Ishikawa (cell line): ENCODE measurements around the gene FBL.

Experiments used
- CEBPB ChIP-seq: IDR thresholded peaks from 2 replicates; pipeline ENCODE4 v1.6.1; 2012
- CREB1 ChIP-seq: IDR thresholded peaks from 2 replicates; pipeline ENCODE4 v1.6.1; 2012; ENCODE audit warnings: low read depth
- EGR1 ChIP-seq: IDR thresholded peaks from 2 replicates; pipeline ENCODE4 v1.6.1; 2012
- EP300 ChIP-seq: IDR thresholded peaks from 2 replicates; pipeline ENCODE4 v1.6.1; 2012; ENCODE audit warnings: borderline replicate concordance
- FOXM1 ChIP-seq: IDR thresholded peaks from 2 replicates; pipeline ENCODE4 v1.6.1; 2012; ENCODE audit warnings: low read depth, borderline replicate concordance
- NFIC ChIP-seq: IDR thresholded peaks from 2 replicates; pipeline ENCODE4 v1.6.1; 2012
- RAD21 ChIP-seq: IDR thresholded peaks from 2 replicates; pipeline ENCODE4 v1.6.1; 2012; ENCODE audit warnings: low read depth
- TAF1 ChIP-seq: IDR thresholded peaks from 2 replicates; pipeline ENCODE4 v1.6.1; 2012; ENCODE audit warnings: low read depth, mild to moderate bottlenecking
- TCF12 ChIP-seq: IDR thresholded peaks from 2 replicates; pipeline ENCODE4 v1.6.1; 2012; ENCODE audit warnings: low read depth
- TEAD4 ChIP-seq: IDR thresholded peaks from 2 replicates; pipeline ENCODE4 v1.6.1; 2012
- YY1 ChIP-seq: IDR thresholded peaks from 2 replicates; pipeline ENCODE4 v1.6.1; 2012; ENCODE audit warnings: low read depth
- ZBTB7A ChIP-seq: IDR thresholded peaks from 2 replicates; pipeline ENCODE4 v1.6.1; 2012; ENCODE audit warnings: low read depth
- TF ChIP-seq, protein P1 (sequence below): IDR thresholded peaks from 2 replicates; pipeline ENCODE4 v1.6.1; 2012
- TF ChIP-seq, protein P2 (sequence below): IDR thresholded peaks from 2 replicates; pipeline ENCODE4 v1.6.1; 2012
- TF ChIP-seq, protein P3 (sequence below): IDR thresholded peaks from 2 replicates; pipeline ENCODE4 v1.6.1; 2012; ENCODE audit warnings: low read depth, mild to moderate bottlenecking

FBL gene

DNA sequence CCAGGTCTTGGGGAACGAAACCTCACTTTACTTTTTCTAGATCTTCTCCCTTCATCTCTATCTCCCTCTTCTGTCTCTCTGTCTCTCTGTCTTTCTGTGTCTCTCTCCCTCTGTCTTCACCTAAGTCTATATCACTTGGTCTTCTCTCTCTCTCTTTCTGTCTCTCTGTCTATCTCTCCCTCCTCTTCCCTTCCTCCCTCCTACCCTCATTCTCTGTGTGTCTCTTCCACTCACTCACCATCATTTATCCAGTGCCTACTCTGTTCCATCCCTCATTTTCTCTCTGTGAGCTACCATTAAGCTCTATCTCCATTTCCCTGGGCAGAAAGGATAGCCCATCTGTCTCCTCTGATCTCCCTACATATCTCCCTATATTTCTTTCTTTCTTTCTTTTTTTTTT, 32.2 kb upstream of the FBL start:
- TF ChIP-seq ZBTB7A (no peak), EP300 (no peak), NFIC (no peak), FOXM1 (no peak), TAF1 (no peak), YY1 (no peak), CEBPB (no peak), EGR1 (no peak)
- TF ChIP-seq, protein P1, sequence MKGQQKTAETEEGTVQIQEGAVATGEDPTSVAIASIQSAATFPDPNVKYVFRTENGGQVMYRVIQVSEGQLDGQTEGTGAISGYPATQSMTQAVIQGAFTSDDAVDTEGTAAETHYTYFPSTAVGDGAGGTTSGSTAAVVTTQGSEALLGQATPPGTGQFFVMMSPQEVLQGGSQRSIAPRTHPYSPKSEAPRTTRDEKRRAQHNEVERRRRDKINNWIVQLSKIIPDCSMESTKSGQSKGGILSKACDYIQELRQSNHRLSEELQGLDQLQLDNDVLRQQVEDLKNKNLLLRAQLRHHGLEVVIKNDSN: no peak
- TF ChIP-seq, protein P2, sequence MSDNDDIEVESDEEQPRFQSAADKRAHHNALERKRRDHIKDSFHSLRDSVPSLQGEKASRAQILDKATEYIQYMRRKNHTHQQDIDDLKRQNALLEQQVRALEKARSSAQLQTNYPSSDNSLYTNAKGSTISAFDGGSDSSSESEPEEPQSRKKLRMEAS: no peak
- TF ChIP-seq, protein P3, sequence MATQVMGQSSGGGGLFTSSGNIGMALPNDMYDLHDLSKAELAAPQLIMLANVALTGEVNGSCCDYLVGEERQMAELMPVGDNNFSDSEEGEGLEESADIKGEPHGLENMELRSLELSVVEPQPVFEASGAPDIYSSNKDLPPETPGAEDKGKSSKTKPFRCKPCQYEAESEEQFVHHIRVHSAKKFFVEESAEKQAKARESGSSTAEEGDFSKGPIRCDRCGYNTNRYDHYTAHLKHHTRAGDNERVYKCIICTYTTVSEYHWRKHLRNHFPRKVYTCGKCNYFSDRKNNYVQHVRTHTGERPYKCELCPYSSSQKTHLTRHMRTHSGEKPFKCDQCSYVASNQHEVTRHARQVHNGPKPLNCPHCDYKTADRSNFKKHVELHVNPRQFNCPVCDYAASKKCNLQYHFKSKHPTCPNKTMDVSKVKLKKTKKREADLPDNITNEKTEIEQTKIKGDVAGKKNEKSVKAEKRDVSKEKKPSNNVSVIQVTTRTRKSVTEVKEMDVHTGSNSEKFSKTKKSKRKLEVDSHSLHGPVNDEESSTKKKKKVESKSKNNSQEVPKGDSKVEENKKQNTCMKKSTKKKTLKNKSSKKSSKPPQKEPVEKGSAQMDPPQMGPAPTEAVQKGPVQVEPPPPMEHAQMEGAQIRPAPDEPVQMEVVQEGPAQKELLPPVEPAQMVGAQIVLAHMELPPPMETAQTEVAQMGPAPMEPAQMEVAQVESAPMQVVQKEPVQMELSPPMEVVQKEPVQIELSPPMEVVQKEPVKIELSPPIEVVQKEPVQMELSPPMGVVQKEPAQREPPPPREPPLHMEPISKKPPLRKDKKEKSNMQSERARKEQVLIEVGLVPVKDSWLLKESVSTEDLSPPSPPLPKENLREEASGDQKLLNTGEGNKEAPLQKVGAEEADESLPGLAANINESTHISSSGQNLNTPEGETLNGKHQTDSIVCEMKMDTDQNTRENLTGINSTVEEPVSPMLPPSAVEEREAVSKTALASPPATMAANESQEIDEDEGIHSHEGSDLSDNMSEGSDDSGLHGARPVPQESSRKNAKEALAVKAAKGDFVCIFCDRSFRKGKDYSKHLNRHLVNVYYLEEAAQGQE: no peak

DNA sequence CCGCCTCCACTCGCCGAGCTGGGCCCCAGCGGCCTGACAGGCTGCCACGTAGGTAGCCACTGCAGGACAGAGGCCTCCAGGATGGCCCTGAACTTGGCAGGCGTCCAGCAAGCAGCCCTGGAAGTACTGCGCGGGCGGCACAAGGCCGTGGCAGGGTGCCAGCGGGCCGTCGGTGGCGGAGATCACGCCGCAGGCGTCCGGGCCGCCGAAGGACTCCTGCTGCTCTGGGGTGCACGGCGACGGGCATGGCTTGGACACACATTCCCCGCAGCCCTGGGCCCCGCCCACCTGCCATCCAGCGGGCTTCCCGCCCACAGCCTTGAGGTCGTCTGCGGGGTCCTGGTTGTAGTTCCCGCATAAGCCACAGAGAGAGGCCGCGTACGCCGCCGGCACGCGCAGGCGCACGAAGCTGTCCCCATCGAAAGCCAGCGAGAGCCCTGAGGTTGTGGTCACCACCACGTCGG, 29.3 kb upstream of the FBL start:
- TF ChIP-seq, protein P2: peak; percentile 34; the same call in 1 of the 2 replicates
- peak; percentile 85 for TF ChIP-seq NFIC

DNA sequence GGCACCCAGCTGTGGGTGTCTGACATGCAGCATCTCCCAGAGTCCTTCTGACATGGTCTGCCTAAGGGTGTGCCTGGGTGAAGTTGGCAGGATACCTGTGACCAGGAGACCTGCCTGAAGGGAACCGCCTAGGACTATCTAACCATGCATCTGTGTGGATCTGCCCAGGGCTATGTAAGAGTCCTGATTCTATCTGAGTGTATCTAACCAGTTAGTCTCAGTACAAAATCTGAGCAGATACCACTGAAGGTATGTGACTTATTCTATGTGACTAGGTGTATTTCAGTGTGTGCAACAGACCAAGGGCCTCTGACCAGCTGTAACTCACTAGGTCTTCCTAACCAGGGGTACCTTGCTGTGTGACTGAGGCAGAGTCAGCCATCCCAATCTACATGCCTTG, 28.2 kb upstream of the FBL start:
- no peak for TF ChIP-seq FOXM1
- no peak for TF ChIP-seq CREB1
- TF ChIP-seq, protein P3: no peak
- TF ChIP-seq CEBPB: no peak
- no peak for TF ChIP-seq ZBTB7A

DNA sequence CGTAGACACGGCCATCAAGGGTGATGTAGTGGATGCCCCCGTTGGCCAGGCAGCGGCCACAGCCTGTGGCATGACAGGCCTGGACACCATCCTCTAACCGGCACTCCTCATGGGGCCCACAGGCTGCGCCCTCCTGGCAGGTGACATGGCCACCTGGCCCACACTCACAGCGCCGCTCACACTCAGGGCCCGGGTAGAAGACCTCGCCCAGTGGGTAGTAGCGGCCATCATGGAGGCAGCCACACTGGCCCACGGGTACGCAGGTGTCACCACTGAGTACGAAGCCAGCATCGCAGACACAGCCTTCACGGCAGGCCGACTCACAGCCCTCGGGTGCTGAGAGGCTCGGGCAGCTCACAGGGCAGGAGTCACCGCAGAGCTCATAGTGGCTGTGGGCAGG, 27.2 kb upstream of the FBL start:
- no peak for TF ChIP-seq EGR1
- no peak for TF ChIP-seq TEAD4
- TF ChIP-seq NFIC: no peak
- TF ChIP-seq, protein P1: no peak
- TF ChIP-seq TAF1: no peak
- TF ChIP-seq CEBPB: no peak
- TF ChIP-seq, protein P2: no peak
- no peak for TF ChIP-seq CREB1
- no peak for TF ChIP-seq EP300
- TF ChIP-seq RAD21: no peak
- TF ChIP-seq, protein P3: no peak
- no peak for TF ChIP-seq TCF12
- TF ChIP-seq YY1: no peak
- no peak for TF ChIP-seq ZBTB7A
- TF ChIP-seq FOXM1: no peak
